K562 (cell line): ENCODE results near the gene GAB1. TPM values are rescaled to one million over a fixed set of nuclear protein-coding genes. Genes with fewer than 3 reads are reported as not detected.

Source experiments
- BCOR ChIP-seq: fragments of 450-650 bp; IDR thresholded peaks from 2 replicates; pipeline ENCODE4 v1.6.1; 2016
- CBX3 ChIP-seq, 2 experiments: IDR thresholded peaks; 1 replicate in 1 of 2; 2 replicates in 1 of 2; pipeline ENCODE4 v1.6.1; 2012; ENCODE audit warnings: inconsistent platforms in 2 of 2, low read length in 2 of 2, borderline replicate concordance in 1 of 2, control low read depth in 1 of 2
- E2F5 ChIP-seq: sonication (generic); formaldehyde crosslinking; IDR thresholded peaks from 2 replicates; pipeline ENCODE4 v1.8.0; 2022; ENCODE audit warnings: mild to moderate bottlenecking, missing genetic modification reagents
- EP300 ChIP-seq: IDR thresholded peaks from 2 replicates; pipeline ENCODE4 v1.6.1; 2012; ENCODE audit warnings: low read length, improper control_type of control experiment
- GATA2 ChIP-seq: sonication (generic); formaldehyde crosslinking; IDR thresholded peaks from 2 replicates; pipeline ENCODE4 v1.4.0; 2020; ENCODE audit warnings: mild to moderate bottlenecking, missing genetic modification reagents
- HLTF ChIP-seq: fragments of 450-650 bp; IDR thresholded peaks from 2 replicates; pipeline ENCODE4 v1.6.1; 2016
- LEF1 ChIP-seq: fragments of 450-650 bp; IDR thresholded peaks from 2 replicates; pipeline ENCODE4 v1.6.1; 2016; ENCODE audit warnings: mild to moderate bottlenecking
- MTA2 ChIP-seq: fragments of 450-650 bp; IDR thresholded peaks from 2 replicates; pipeline ENCODE4 v1.6.1; 2016; ENCODE audit warnings: low read depth
- NFE2L1 ChIP-seq: fragments of 450-650 bp; IDR thresholded peaks from 2 replicates; pipeline ENCODE4 v1.6.1; 2016; ENCODE audit warnings: missing genetic modification characterization, low read depth, mild to moderate bottlenecking, missing compliant biosample characterization, moderate library complexity, borderline replicate concordance
- TEAD4 ChIP-seq, 2 experiments: sonication (generic) in 1 of 2; formaldehyde crosslinking in 1 of 2; IDR thresholded peaks; 2 replicates each; pipeline versions ENCODE4 v1.6.1 to v1.8.0; 2012 to 2022; ENCODE audit warnings: borderline replicate concordance in 1 of 2, inconsistent platforms in 1 of 2, low read length in 1 of 2, mild to moderate bottlenecking in 1 of 2, missing genetic modification reagents in 1 of 2
- polyA plus RNA-seq, 8 experiments: library from polyadenylated mRNA; depleted of rRNA in 4 of 8; stranded (reverse) in 5 of 8; unstranded in 3 of 8; fragments of >200 nt; fragmentation: Nextera tagmentation in 2 of 8; fragmentation: Illumina TruSeq in 1 of 8; extraction: Ambion mirVana in 2 of 8; extraction: Trizol in 1 of 8; gene quantifications; 2 replicates each; pipeline versions ENCODE4 v1.2.1 to v1.2.3, GENCODE V29; 2011 to 2014; ENCODE audit warnings: inconsistent platforms in 1 of 8, missing spikeins in 1 of 8
- total RNA-seq, 7 experiments: library from RNA; depleted of rRNA in 6 of 7; stranded (reverse); fragments of >200 nt in 6 of 7; fragmentation: Illumina TruSeq in 2 of 7; extraction: Trizol in 2 of 7; gene quantifications; 2 replicates each; pipeline versions ENCODE4 v1.2.1 to v1.2.3, GENCODE V29; 2011 to 2021; ENCODE audit warnings: low replicate concordance in 1 of 7
- TF ChIP-seq, protein P1 (sequence below): fragments of 450-650 bp; IDR thresholded peaks from 2 replicates; pipeline ENCODE4 v1.6.1; 2016; ENCODE audit warnings: low read depth
- TF ChIP-seq, protein P2 (sequence below): sonication (generic); formaldehyde crosslinking; IDR thresholded peaks from 2 replicates; pipeline ENCODE4 v1.8.1; 2022; ENCODE audit warnings: missing genetic modification reagents
- TF ChIP-seq, protein P3 (sequence below): sonication (generic); formaldehyde crosslinking; IDR thresholded peaks from 2 replicates; pipeline ENCODE4 v1.8.0; 2022; ENCODE audit warnings: mild to moderate bottlenecking, low read depth, missing genetic modification reagents

The GAB1 gene
- total and polyA plus RNA-seq, 9 of the 15 experiments (the other 6 are each of a cell fraction or from before 2014, with no cell fraction given): 1.3 to 14.6 (median 7.5) TPM

- TF ChIP-seq E2F5 (CRISPR knock-in tag): no peak
- TF ChIP-seq EP300: peak; percentile 67; the same call in 1 of the 2 replicates
- peak; percentile 62; the same call in 1 of the 2 replicates for TF ChIP-seq HLTF
- TF ChIP-seq, protein P1, sequence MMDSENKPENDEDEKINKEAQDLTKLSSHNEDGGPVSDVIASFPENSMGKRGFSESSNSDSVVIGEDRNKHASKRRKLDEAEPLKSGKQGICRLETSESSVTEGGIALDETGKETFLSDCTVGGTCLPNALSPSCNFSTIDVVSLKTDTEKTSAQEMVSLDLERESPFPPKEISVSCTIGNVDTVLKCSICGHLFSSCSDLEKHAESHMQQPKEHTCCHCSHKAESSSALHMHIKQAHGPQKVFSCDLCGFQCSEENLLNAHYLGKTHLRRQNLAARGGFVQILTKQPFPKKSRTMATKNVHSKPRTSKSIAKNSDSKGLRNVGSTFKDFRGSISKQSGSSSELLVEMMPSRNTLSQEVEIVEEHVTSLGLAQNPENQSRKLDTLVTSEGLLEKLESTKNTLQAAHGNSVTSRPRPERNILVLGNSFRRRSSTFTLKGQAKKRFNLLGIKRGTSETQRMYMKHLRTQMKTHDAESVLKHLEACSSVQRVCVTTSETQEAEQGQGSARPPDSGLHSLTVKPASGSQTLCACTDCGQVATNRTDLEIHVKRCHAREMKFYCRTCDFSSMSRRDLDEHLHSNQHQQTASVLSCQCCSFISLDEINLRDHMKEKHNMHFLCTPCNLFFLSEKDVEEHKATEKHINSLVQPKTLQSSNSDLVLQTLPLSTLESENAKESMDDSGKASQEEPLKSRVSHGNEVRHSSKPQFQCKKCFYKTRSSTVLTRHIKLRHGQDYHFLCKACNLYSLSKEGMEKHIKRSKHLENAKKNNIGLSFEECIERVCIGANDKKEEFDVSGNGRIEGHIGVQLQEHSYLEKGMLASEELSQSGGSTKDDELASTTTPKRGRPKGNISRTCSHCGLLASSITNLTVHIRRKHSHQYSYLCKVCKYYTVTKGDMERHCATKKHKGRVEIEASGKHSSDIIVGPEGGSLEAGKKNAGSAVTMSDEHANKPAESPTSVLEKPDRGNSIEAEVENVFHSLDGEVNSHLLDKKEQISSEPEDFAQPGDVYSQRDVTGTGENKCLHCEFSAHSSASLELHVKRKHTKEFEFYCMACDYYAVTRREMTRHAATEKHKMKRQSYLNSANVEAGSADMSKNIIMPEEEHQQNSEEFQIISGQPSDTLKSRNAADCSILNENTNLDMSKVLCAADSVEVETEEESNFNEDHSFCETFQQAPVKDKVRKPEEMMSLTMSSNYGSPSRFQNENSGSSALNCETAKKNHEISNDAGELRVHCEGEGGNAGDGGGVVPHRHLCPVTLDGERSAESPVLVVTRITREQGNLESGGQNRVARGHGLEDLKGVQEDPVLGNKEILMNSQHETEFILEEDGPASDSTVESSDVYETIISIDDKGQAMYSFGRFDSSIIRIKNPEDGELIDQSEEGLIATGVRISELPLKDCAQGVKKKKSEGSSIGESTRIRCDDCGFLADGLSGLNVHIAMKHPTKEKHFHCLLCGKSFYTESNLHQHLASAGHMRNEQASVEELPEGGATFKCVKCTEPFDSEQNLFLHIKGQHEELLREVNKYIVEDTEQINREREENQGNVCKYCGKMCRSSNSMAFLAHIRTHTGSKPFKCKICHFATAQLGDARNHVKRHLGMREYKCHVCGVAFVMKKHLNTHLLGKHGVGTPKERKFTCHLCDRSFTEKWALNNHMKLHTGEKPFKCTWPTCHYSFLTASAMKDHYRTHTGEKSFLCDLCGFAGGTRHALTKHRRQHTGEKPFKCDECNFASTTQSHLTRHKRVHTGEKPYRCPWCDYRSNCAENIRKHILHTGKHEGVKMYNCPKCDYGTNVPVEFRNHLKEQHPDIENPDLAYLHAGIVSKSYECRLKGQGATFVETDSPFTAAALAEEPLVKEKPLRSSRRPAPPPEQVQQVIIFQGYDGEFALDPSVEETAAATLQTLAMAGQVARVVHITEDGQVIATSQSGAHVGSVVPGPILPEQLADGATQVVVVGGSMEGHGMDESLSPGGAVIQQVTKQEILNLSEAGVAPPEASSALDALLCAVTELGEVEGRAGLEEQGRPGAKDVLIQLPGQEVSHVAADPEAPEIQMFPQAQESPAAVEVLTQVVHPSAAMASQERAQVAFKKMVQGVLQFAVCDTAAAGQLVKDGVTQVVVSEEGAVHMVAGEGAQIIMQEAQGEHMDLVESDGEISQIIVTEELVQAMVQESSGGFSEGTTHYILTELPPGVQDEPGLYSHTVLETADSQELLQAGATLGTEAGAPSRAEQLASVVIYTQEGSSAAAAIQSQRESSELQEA: 0 out of 2 replicates have a peak, but pooled peaks have one; percentile 30
- TF ChIP-seq MTA2: peak; percentile 42; the same call in 1 of the 2 replicates
- TF ChIP-seq NFE2L1 (tag): no peak
- 0 out of 2 replicates have a peak, but pooled peaks have one; percentile 23 for TF ChIP-seq GATA2 (CRISPR knock-in tag)
- peak; percentile 79 for TF ChIP-seq BCOR
- peak; percentile 86; the same call in 1 of the 2 replicates for TF ChIP-seq LEF1
- 0 out of 3 replicates have a peak, but pooled peaks of 1 of the 2 experiments have one; percentile 44 for TF ChIP-seq CBX3 (IDR thresholded peaks at IDR 0.05; ENCODE audit: borderline replicate concordance in 1 of 2, low read length in 2 of 2)
- TF ChIP-seq, protein P2, sequence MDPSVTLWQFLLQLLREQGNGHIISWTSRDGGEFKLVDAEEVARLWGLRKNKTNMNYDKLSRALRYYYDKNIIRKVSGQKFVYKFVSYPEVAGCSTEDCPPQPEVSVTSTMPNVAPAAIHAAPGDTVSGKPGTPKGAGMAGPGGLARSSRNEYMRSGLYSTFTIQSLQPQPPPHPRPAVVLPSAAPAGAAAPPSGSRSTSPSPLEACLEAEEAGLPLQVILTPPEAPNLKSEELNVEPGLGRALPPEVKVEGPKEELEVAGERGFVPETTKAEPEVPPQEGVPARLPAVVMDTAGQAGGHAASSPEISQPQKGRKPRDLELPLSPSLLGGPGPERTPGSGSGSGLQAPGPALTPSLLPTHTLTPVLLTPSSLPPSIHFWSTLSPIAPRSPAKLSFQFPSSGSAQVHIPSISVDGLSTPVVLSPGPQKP (CRISPR knock-in tag): no peak
- peak; percentile 85 for TF ChIP-seq TEAD4 (IDR thresholded peaks at IDR 0.05; ENCODE audit: low read length)
- TF ChIP-seq TEAD4 (CRISPR knock-in tag; IDR thresholded peaks at IDR 0.05; ENCODE audit: borderline replicate concordance): no peak
- TF ChIP-seq, protein P3, sequence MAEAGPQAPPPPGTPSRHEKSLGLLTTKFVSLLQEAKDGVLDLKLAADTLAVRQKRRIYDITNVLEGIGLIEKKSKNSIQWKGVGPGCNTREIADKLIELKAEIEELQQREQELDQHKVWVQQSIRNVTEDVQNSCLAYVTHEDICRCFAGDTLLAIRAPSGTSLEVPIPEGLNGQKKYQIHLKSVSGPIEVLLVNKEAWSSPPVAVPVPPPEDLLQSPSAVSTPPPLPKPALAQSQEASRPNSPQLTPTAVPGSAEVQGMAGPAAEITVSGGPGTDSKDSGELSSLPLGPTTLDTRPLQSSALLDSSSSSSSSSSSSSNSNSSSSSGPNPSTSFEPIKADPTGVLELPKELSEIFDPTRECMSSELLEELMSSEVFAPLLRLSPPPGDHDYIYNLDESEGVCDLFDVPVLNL (CRISPR knock-in tag): no peak
These were observed 11.8 kb downstream of the GAB1 start (continued) for GRCh38 chr4:143348233-143349077.
